ENCODE data around the gene SNX32.

The SNX32 gene

GRCh38 chr11:65869643-65870306 lies 36.0 kb downstream of the SNX32 start:
- DNase-seq, result no peak

- DNase-seq, result no peak
Measured at GRCh38 chr11:65870307-65870658, 36.5 kb downstream of the SNX32 start.

- no peak for DNase-seq
Measured at GRCh38 chr11:65870706-65871681, 37.2 kb downstream of the SNX32 start.

- peak; percentile 78 for DNase-seq
Measured at GRCh38 chr11:65871811-65872548, 38.2 kb downstream of the SNX32 start.

- DNase-seq, result no peak
Measured at GRCh38 chr11:65872586-65873317, 39.0 kb downstream of the SNX32 start, which contains the start of gene EFEMP2. TSS of gene EFEMP2 (minus strand) at chr11:65872800. CDS start at chr11:65872354, 446 bp downstream.

GRCh38 chr11:65873318-65874156 lies 39.8 kb downstream of the SNX32 start:
- peak; percentile 97 for DNase-seq

- no peak for DNase-seq
Measured at GRCh38 chr11:65879617-65880016, 45.9 kb downstream of the SNX32 start, which contains the start of gene CTSW. TSS of gene CTSW (plus strand) at chr11:65879837. CDS start at chr11:65879855, 18 bp downstream.

- no peak for DNase-seq
Measured at GRCh38 chr11:65880027-65880426, 46.3 kb downstream of the SNX32 start.

- DNase-seq, result no peak
Measured at GRCh38 chr11:65880844-65881421, 47.2 kb downstream of the SNX32 start.

- DNase-seq, result no peak
Measured at GRCh38 chr11:65882120-65883057, 48.6 kb downstream of the SNX32 start.

- DNase-seq, result no peak
Measured at GRCh38 chr11:65883058-65883761, 49.4 kb downstream of the SNX32 start.

- no peak for DNase-seq
Measured at GRCh38 chr11:65883786-65884715, 50.3 kb downstream of the SNX32 start.

- DNase-seq, result peak; percentile 86
Measured at GRCh38 chr11:65884716-65885092, 50.9 kb downstream of the SNX32 start.

GRCh38 chr11:65885231-65885630 lies 51.5 kb downstream of the SNX32 start:
- no peak for DNase-seq

GRCh38 chr11:65885808-65886536 lies 52.2 kb downstream of the SNX32 start:
- no peak for DNase-seq

- no peak for DNase-seq
Measured at GRCh38 chr11:65886826-65887722, 53.3 kb downstream of the SNX32 start.
